GM12874 (cell line): Measurements from ENCODE around the gene ZNF583.

ENCODE experiments used
- CTCF ChIP-seq: IDR thresholded peaks from 2 replicates; pipeline ENCODE4 v1.5.1; 2011; ENCODE audit warnings: low read depth, mild to moderate bottlenecking, control low read depth, low read length, moderate library complexity; ENCODE audit not compliant: insufficient read depth

ZNF583 gene

GRCh38 chr19:56403261-56403660, 871 bp upstream of the ZNF583 start:
- TF ChIP-seq CTCF, result no peak

GRCh38 chr19:56404705-56405056, 549 bp downstream of the ZNF583 start:
- TF ChIP-seq CTCF, result no peak

- TF ChIP-seq CTCF, result no peak
Observed at GRCh38 chr19:56405062-56405461, 930 bp downstream of the ZNF583 start.

- TF ChIP-seq CTCF, result no peak
Observed at GRCh38 chr19:56423276-56423984, 19.3 kb downstream of the ZNF583 start.

- TF ChIP-seq CTCF, result no peak
Observed at GRCh38 chr19:56423985-56424353, 19.8 kb downstream of the ZNF583 start.

GRCh38 chr19:56441206-56441792, 37.2 kb downstream of the ZNF583 start:
- no peak for TF ChIP-seq CTCF

GRCh38 chr19:56474308-56474707, 70.2 kb downstream of the ZNF583 start:
- TF ChIP-seq CTCF, result no peak
